Keratinocyte (primary cell): ENCODE measurements around the gene VRK2. TPM values are rescaled to one million over a fixed set of nuclear protein-coding genes. Genes with fewer than 3 reads are reported as not detected.

Experiments
- DNase-seq: peaks from one replicate; pipeline ENCODE4 v3.0.0-alpha.2; 2011; ENCODE audit warnings: low read depth, missing footprints, low spot score
- FAIRE-seq: peaks from 2 replicates; lab custom pipeline; 2011; peaks lifted over from hg19 to GRCh38; lab: Jason Lieb, UNC
- H2AFZ ChIP-seq: 2 replicates; pipeline ENCODE4 v1.6.0; 2012; ENCODE audit warnings: low read length, control low read depth, inconsistent platforms; ENCODE audit not compliant: control insufficient read depth
- H3K27ac ChIP-seq: 2 replicates; pipeline ENCODE4 v1.5.1; 2011; ENCODE audit warnings: low read length; ENCODE audit not compliant: control insufficient read depth, insufficient read depth
- H3K27me3 ChIP-seq: 3 replicates; pipeline ENCODE4 v1.6.0; 2011; ENCODE audit warnings: low read length; ENCODE audit not compliant: control insufficient read depth, insufficient read depth; ENCODE audit errors: extremely low read depth
- H3K36me3 ChIP-seq, 2 experiments: 2 replicates in 1 of 2; 3 replicates in 1 of 2; pipeline ENCODE4 v1.5.1; 2011; ENCODE audit warnings: low read length in 2 of 2, mild to moderate bottlenecking in 1 of 2; ENCODE audit not compliant: control insufficient read depth in 2 of 2, insufficient read depth in 2 of 2; ENCODE audit errors: extremely low read depth in 1 of 2
- H3K4me1 ChIP-seq: 3 replicates; pipeline ENCODE4 v1.5.1; 2011; ENCODE audit warnings: low read length; ENCODE audit not compliant: control insufficient read depth, insufficient read depth; ENCODE audit errors: extremely low read depth
- H3K4me2 ChIP-seq: 3 replicates; pipeline ENCODE4 v1.6.0; 2011; ENCODE audit warnings: low read depth, low read length; ENCODE audit not compliant: control insufficient read depth, insufficient read depth; ENCODE audit errors: extremely low read depth
- H3K4me3 ChIP-seq, 3 experiments: fragments of 200-600 bp in 1 of 3; sonication (generic) in 1 of 3; 2 replicates in 2 of 3; 3 replicates in 1 of 3; pipeline ENCODE4 v1.5.1; 2011 to 2016; ENCODE audit warnings: low read length in 3 of 3, mild to moderate bottlenecking in 3 of 3, control low read depth in 2 of 3, inconsistent platforms in 1 of 3, low read depth in 1 of 3, mixed read lengths in 1 of 3, mixed run types in 1 of 3, moderate library complexity in 1 of 3; ENCODE audit not compliant: control insufficient read depth in 2 of 3, insufficient read depth in 2 of 3; ENCODE audit errors: extremely low read depth in 1 of 3
- H3K79me2 ChIP-seq: 2 replicates; pipeline ENCODE4 v1.6.0; 2012; ENCODE audit warnings: low read length; ENCODE audit not compliant: control insufficient read depth, insufficient read depth
- H3K9ac ChIP-seq: 3 replicates; pipeline ENCODE4 v1.6.0; 2011; ENCODE audit warnings: low read length; ENCODE audit not compliant: control insufficient read depth, insufficient read depth; ENCODE audit errors: extremely low read depth
- H3K9me1 ChIP-seq: 3 replicates; pipeline ENCODE4 v1.6.0; 2011; ENCODE audit warnings: low read length; ENCODE audit not compliant: control insufficient read depth, insufficient read depth; ENCODE audit errors: extremely low read depth
- H3K9me3 ChIP-seq: 2 replicates; pipeline ENCODE4 v1.5.1; 2012; ENCODE audit warnings: low read depth, low read length; ENCODE audit not compliant: control insufficient read depth
- H4K20me1 ChIP-seq: 3 replicates; pipeline ENCODE4 v1.6.0; 2011; ENCODE audit warnings: low read length; ENCODE audit not compliant: control insufficient read depth, insufficient read depth; ENCODE audit errors: extremely low read depth
- CTCF ChIP-seq, 3 experiments: IDR thresholded peaks in 1 of 3; conservative IDR thresholded peaks in 1 of 3; optimal IDR thresholded peaks in 1 of 3; 2 replicates in 2 of 3; 3 replicates in 1 of 3; pipeline versions ENCODE3 to v1.5.1; 2011; ENCODE audit warnings: low read length in 3 of 3, mild to moderate bottlenecking in 3 of 3, moderate library complexity in 2 of 3, control low read depth in 1 of 3, inconsistent platforms in 1 of 3; ENCODE audit not compliant: insufficient read depth in 2 of 3; ENCODE audit errors: extremely low read depth in 1 of 3
- EZH2 ChIP-seq: IDR thresholded peaks from one replicate; pipeline ENCODE4 v1.6.1; 2012; ENCODE audit warnings: inconsistent platforms, mild to moderate bottlenecking, low read length, moderate library complexity
- dilution Hi-C: fragments of 300-500 bp; cut with MboI; formaldehyde crosslinking; loops from one replicate; pipeline ENCODE4 v1.7.0; 2020; ENCODE audit warnings: low sequenced_read_pairs; ENCODE audit not compliant: extremely low pct_ligation_motif_present
- polyA plus RNA-seq, 5 experiments: library from polyadenylated mRNA; depleted of rRNA in 3 of 5; stranded (reverse) in 3 of 5; stranded (forward) in 1 of 5; unstranded in 1 of 5; fragments of >200 nt; gene quantifications; 1 replicate in 1 of 5; 2 replicates in 3 of 5; 3 replicates in 1 of 5; pipeline versions ENCODE4 v1.2.1 to v1.2.3, GENCODE V29; 2011 to 2012; ENCODE audit warnings: missing spikeins in 2 of 5, low read depth in 1 of 5, low replicate concordance in 1 of 5

The VRK2 gene
- polyA plus RNA-seq, 1 donor (not counting 4 experiments of a cell fraction or from before 2014, with no cell fraction given): 27.6 TPM

- FAIRE-seq (peak; percentile 34), DNase-seq (no peak)
- peak overlapping the region; percentile 97 for H3K27ac ChIP-seq
- H3K4me3 ChIP-seq: peak overlapping the region; percentile 73 to 87 (median 85)
- H3K4me1 ChIP-seq: peaks cover 21% of the 10 kb centered on the region
- no peaks in the 10 kb centered on the region for H3K9me1 ChIP-seq
- no peaks in the 10 kb centered on the region for H3K9me3 ChIP-seq
- peaks cover 26% of the 10 kb centered on the region for H3K79me2 ChIP-seq
- no peaks in the 10 kb centered on the region for H3K27me3 ChIP-seq
- H4K20me1 ChIP-seq: no peaks in the 10 kb centered on the region
- dilution Hi-C loops: no loop called here
- H3K36me3 ChIP-seq: no peaks in the 10 kb centered on the region
- peak overlapping the region; percentile 84 for H2AFZ ChIP-seq
- peak overlapping the region; percentile 86 for H3K4me2 ChIP-seq
- TF ChIP-seq CTCF (optimal IDR thresholded peaks at IDR 0.05 in 1 of 3, IDR thresholded peaks at IDR 0.05 in 1 of 3, conservative IDR thresholded peaks at IDR 0.05 in 1 of 3; ENCODE audit: extremely low read depth in 1 of 3, insufficient read depth in 2 of 3, low read length in 3 of 3) (no peak), EZH2 (no peak)
- peak overlapping the region; percentile 90 for H3K9ac ChIP-seq
Observed at GRCh38 chr2:58047373-58047935, 848 bp downstream of the VRK2 start.

DNA sequence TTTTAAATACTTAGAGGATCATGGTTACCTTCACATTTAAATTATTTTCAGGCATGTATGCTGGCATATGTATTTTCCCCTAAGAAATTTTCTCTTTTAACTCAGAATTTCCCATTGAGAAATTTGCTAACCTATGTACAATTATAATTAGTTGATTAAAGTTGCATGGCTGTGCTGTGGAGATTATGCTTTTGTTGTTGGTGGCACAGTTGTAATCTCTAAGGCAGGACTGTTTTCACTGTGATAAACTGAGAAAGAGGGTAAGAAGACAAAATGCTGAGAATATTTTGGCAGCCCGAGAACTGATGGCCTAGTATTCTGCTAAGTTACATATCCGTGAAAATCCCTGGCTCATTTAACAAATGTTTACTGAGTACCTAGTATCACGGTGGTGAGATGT, 1.4 kb downstream of the VRK2 start:
- dilution Hi-C loops: no loop called here
- peak overlapping the region; percentile 86 for H3K4me2 ChIP-seq
- TF ChIP-seq EZH2 (no peak), CTCF (optimal IDR thresholded peaks at IDR 0.05 in 1 of 3, IDR thresholded peaks at IDR 0.05 in 1 of 3, conservative IDR thresholded peaks at IDR 0.05 in 1 of 3; ENCODE audit: extremely low read depth in 1 of 3, insufficient read depth in 2 of 3, low read length in 3 of 3) (no peak)
- no peaks in the 10 kb centered on the region for H3K27me3 ChIP-seq
- no peaks in the 10 kb centered on the region for H3K9me3 ChIP-seq
- peak overlapping the region; percentile 90 for H3K9ac ChIP-seq
- H3K36me3 ChIP-seq: no peaks in the 10 kb centered on the region
- no peaks in the 10 kb centered on the region for H3K9me1 ChIP-seq
- H3K27ac ChIP-seq: peak overlapping the region; percentile 97
- FAIRE-seq: no peak
- peaks cover 26% of the 10 kb centered on the region for H3K79me2 ChIP-seq
- H2AFZ ChIP-seq: no peak overlapping the region
- DNase-seq: no peak
- peak overlapping the region; percentile 1 to 85 (median 73) for H3K4me3 ChIP-seq
- H4K20me1 ChIP-seq: no peaks in the 10 kb centered on the region
- H3K4me1 ChIP-seq: peaks cover 16% of the 10 kb centered on the region
